LHCN-M2 (cell line): ENCODE measurements around the gene BCL10. TPM values are rescaled to one million over a fixed set of nuclear protein-coding genes. Genes with fewer than 3 reads are reported as not detected.

Experiments
- DNase-seq: peaks from one replicate; pipeline ENCODE4 v3.0.0-alpha.2; 2012; ENCODE audit warnings: low read depth
- polyA plus RNA-seq: library from polyadenylated mRNA; unstranded; fragments of >200 nt; gene quantifications from one replicate; pipeline ENCODE4 v1.2.1, GENCODE V29; 2012; ENCODE audit warnings: missing spikeins
- total RNA-seq: library from RNA; depleted of rRNA; stranded (reverse); fragments of >200 nt; gene quantifications from 2 replicates; pipeline ENCODE4 v1.2.3, GENCODE V29; 2014; rRNA removed

BCL10 gene
- total RNA-seq = 29.0 and 31.7 TPM in 2 replicates
- polyA plus RNA-seq = 10.1 TPM

DNA sequence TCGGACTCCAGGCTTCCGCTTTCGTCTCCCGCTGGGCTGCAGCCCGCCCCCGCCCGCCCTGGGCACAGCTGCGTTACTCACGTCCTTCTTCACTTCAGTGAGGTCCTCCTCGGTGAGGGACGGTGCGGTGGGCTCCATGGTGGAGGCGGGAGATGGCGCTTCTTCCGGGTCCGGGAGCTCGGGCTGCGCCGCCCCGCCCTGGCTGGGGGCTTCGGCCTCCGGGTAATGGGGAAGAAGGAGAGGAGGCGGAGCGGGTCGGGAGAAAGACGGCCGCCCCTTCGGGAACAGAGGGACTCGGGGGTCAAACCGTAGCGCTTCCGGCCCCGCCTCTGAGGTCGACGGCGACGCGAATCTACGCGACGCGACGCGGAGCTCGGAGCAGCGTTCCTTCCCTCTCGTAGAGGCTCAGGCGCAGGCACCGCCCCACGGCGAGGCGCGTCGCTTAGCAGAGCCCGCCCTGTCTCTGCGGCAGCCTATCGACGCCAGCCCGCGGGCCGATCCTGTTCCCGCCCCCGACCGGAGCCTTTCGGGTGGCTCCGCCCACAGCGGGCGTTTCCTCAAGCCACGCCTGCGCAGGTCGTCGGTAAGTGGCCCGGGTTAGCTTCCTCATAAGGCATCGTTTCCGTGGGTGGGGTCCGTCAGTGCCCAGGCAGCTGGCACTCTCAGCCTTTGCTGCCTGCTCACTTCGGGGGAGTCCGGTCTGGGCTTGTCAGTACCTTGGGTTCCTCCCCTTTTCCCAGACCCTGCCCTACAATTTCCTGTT, at the start of gene BCL10:
TSS of gene BCL10 (minus strand) at position 418 of the 763 bp plus-strand sequence. CDS start at position 138, 280 bp downstream.
- DNase-seq = peak; percentile 98

DNA sequence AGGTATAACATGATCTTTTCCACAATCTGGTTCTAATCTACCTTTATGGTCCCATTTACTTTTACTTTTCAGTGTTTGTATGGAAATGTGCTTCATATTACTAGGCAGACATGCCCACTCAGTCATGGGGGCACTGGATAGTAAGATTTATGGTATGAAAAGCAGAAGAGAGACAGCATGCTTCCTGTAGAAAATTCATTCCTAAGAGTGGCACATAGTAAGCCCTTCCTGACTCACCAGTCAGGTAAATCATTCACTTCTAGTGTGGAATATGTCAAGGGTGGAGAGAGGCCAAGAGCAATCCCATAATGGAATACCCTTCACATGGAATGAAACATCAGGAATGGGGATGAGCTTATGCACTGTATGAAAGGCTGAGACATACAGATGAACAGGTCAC, 49.5 kb upstream of the BCL10 start:
- DNase-seq = no peak

DNA sequence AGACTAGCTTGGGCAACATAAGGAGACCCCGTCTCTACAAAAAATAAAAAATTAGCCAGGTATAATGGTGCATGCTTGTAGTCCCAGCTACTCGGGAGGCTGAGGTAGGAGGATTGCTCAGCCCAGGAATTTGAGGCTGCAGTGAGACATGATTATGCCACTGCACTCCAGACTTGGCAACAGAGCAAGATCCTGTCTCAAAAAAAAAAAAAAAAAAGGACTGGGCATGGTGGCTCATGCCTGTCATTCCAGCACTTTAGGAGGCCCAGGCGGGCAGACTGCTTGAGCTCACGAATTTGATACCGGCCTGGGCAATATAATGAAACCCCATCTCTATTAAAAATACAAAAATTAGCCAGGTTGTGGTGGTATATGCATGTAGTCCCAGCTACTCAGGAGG, 47.3 kb upstream of the BCL10 start:
- no peak for DNase-seq

DNA sequence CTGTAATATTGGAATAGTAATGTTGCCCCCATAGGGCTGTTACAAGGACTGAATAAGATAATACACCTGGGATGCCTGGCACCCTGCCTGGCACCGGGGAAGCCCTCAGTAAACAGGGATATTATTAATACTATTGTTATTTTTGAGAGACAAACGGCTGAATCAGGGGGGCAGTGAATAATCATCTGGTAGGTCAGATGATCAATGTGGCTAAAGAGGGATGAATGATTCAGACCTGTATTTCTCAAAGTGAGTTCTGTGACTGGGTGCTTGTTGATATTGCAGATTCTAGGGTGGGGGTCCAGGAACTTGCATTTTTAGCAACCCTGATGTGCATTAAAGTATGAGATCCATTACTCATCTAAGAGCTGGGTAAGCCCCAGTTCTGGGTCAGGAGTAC, 46.2 kb upstream of the BCL10 start:
- DNase-seq = peak; percentile 35

- peak; percentile 94 for DNase-seq
These were observed 45.0 kb upstream of the BCL10 start for GRCh38 chr1:85321237-85321964.

DNA sequence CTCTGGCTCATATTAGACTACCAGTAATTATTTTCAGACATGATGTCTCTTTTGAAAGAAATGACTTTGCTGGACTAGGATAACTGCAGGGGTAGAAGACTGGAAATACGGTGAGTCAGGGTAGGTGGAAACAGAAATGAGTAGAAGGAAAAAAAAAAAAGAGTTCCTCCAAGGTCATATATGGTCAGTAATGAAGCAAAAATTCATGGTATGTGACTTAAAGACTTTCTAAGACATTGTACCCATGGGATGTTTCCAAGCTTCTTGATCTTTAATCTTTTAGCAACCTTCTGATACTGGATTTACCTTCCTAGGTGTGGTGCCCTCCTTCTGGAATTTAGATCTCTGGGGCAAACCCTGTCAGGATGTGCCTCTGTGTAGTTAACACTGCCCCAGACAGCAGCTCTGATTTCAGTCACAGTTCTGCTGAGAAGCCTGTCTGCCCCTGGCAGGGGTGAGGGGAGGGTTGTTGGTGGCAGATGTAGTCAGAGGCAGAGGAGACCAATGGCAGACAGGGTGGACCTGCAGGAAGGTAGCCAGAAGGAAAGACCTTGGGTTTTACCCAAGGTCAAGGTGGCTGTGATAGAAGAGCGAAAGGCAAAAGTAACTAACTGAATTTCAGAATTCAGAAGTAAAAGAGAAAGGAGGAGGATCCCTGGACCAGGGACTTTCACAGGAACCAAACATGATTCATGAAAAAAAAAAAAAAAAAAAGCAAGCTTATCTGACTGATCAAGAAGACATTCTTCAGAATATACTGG, 44.1 kb upstream of the BCL10 start:
- DNase-seq = peak; percentile 43

- no peak for DNase-seq
These were observed 43.5 kb upstream of the BCL10 start for GRCh38 chr1:85319931-85320330.

- DNase-seq = no peak
These were observed 43.1 kb upstream of the BCL10 start for GRCh38 chr1:85319491-85319890.

DNA sequence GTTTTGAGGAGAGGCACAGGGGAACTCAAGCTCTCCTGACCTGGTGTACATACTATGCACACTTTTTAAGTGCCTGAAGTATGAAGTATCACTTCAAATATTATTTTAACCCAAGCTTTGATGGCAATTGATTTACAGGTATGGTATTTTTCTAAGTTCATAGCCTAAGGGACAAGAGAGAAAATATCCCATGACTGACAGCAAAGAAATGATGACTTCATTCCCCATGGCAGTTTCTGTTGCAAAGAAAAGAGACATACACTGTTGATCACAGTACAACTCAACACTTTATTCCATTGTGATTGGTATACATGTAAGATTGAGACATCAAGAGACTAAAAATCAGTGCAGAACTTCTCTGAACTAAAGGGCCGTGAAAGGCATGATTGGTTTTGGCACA, 41.8 kb upstream of the BCL10 start:
- DNase-seq = no peak

DNA sequence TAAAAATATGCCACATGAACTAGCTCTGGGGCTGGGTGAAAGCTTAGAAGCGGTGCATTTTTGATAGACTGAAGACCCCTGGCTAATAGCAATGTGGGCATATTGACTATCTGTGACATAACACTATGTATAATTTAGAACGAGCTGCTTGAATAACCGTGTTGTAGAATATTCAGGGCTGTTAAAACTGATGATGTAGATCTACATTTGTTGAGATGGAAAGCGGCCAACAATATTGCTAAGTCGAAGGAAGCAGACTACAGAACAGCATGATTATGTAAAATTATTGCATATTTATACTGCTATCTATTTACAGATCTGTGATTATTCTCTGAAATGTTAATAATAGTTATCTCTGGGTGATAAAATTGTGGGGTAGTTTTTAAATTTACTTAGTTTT, 41.1 kb upstream of the BCL10 start:
- DNase-seq = no peak

DNA sequence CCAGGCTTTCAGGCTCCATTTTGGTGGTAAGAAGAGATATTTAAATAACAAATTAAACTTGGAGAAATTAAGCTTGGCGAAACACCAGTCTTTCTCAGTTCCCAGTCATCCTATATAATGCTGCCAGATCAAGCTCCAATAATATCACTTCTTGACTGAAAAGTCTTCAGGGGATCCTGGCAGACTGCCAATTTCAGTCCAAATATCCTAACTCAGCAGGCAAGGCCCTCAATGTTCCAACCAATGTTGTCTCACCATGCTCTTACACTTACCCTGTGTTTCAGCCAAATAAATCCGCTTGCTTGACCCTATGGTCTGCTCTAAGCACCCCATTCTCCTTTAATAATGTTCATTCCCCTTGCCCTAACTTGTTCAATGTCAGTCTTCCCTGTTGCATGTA, 39.9 kb upstream of the BCL10 start:
- DNase-seq = no peak

DNA sequence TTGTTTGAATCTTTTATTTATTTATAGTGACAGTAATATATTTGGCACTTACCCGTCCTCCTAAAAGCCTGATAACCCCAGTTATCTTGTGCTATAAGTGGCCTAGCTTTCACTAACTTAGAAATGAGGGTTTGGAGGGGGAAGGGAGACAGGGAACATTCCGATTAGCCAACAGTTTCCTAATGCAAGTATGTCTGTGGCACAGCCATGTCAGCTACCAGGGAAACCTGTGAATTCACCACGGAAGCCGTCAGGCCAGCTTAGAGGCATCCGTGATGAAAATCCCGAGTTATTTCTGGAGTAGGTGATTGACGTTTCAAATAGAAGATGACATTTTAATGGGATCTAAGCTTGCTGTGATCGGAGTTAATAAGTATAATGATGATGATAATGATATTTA, 39.4 kb upstream of the BCL10 start:
- no peak for DNase-seq

DNA sequence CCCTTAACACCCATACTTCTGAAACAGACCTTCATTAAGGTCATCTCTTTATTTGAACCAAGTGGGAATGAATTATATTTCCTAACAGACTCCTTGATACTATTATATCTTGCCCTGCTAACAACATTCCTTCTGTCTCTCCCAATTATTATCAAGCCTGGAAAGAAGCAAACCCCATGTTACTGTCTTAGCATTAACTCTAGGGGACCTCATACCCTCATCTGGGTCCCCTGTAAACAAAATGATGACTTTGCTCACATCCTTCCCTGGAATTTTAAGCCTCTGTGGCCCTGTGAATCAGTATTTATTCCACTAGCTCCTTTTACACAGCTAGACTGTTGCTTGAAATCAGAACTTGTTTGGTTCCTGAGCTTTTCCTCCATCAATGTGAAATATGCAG, 38.3 kb upstream of the BCL10 start:
- no peak for DNase-seq

DNA sequence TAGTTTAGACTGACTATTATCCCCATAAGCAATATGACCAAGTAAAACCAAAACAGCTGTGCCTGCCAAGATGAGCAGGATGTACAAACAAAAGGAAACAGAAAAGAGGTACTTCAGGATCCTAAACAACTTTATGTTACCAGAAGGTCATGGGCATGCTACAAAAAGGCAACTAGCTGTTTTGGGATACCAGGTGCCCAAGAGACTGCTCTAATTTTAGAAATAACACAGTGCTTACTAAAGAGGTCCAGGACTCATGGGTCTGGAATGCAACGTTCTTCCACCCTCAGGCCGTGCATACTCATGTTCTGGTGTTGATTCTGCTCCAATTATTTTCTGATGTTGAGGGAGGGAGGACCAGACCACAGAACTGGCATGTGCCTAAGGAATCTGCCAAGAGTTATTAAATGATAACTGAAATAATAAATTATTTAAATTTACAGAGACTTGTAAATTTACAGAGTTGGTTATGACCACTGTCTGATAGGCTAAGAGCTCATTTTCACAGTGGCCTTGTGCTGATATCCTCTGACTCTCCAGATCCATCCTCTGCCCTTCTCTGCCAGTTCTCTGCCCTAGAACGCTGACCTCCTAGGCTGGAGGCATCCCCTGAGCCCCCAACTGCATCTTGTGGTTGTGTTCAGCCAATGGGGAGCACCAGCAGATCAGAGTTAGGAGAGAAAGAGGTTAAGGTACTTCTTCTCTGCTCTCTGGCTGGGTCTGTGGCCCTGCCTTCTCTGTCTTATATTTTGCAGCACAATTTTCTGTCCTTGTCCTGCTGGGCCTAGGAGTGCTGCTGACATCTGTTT, 37.7 kb upstream of the BCL10 start:
- DNase-seq = peak; percentile 96

DNA sequence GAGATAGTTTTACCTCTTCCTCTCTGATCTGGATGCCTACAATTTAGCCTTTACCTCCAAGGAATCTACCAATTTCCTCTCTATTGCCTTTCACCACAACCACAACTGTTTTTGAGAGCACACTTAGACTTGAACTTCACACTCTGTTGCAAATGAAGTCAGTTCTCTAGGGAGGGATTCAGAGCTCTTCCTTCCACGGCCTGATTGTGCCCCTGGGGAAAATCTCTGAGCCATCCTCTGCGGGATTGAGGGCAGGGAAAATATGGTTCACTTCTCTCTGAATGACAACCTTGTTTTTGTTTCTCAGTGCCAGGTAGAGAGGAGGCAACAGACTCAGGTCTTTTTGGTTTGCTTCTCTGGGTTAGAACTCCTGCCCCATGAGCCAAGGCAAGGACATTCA, 35.4 kb upstream of the BCL10 start:
- DNase-seq = no peak

DNA sequence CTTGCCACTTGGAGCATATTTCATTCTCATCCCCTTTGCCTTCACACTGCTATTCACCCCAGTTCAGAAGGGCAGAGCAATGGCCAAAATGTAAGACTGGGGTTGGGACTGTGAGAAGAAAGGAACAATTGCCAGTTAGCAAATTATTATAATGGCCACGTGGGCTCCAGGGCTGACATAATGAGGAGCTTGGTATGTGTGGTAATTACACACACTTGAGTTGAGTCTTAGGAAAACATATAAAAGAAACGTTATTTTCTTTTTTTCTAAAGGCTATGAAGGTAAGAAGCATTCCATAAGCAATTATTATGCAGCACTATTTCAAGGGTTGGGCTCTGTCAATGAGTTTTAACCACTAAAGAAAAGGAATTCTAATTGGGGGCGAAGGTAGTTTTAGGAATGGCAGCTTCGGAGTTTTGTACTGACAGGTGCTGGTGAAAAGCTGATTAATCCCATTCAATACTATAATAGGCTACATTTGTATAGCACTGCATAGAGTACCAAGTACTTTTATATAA, 32.5 kb upstream of the BCL10 start:
- no peak for DNase-seq

- DNase-seq = peak; percentile 83
These were observed 31.8 kb upstream of the BCL10 start for GRCh38 chr1:85307987-85308832.

GRCh38 chr1:85306236-85306635, 29.8 kb upstream of the BCL10 start:
- DNase-seq = no peak

- DNase-seq = no peak
These were observed 27.2 kb upstream of the BCL10 start for GRCh38 chr1:85303440-85304162.

DNA sequence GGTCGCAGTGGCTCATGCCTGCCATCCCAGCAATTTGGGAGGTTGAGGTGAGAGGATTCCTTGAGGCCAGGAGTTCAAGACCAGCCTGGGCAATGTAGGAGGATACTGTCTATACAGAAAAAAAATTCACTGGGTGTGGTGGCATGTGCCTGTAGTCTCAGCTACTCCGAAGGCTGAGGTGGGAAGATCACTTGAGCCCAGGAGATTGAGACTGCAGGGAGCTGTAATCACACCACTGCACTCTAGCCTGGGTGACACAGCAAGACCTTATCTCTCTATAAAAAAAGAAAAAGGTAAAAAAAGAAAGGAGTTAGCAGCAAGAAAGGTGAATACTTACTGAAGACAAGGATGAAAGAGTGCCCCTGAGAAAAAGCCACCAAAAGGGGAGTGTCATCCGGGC, 23.7 kb upstream of the BCL10 start:
- DNase-seq = no peak
